MCF 10A (cell line): ENCODE data around the gene PPP2R3A. TPM values are rescaled to one million over a fixed set of nuclear protein-coding genes. Genes with fewer than 3 reads are reported as not detected.
"Not testable (repeated sequence)": the region's sequence is repeated elsewhere in the genome, so short reads cannot be mapped to it uniquely, and the experiment has no call there.

Source experiments
- BruUV-seq: library from RNA; stranded (reverse); fragments of 400-500 nt; replicated peaks from 2 replicates; lab custom pipeline; 2021; lab: Mats Ljungman, UMichigan
- CTCF ChIA-PET: fragments of 300-600 bp; sonication (Branson Sonifier 250); formaldehyde crosslinking; extraction: SDS; loops from one replicate; lab custom pipeline; 2021; ENCODE audit warnings: antibody characterized with exemption, inconsistent platforms; lab: Yijun Ruan, JAX
- POLR2A ChIA-PET: fragments of 300-600, 350-650 bp; sonication (Branson Sonifier 250); formaldehyde crosslinking; extraction: SDS; loops from one replicate; lab custom pipeline; 2020; ENCODE audit warnings: antibody characterized with exemption, inconsistent platforms; lab: Yijun Ruan, JAX
- DNase-seq: peaks from one replicate; pipeline ENCODE4 v3.0.0-alpha.2; 2018; ENCODE audit not compliant: unreplicated experiment
- H3K27ac Mint-ChIP-seq: one replicate; pipeline ENCODE4 v1.8.0; 2022; ENCODE audit warnings: mild to moderate bottlenecking, low read depth, mixed read lengths; ENCODE audit not compliant: unreplicated experiment
- H3K27me3 Mint-ChIP-seq: one replicate; pipeline ENCODE4 v1.8.0; 2022; ENCODE audit warnings: mixed read lengths; ENCODE audit not compliant: insufficient read depth, unreplicated experiment
- H3K36me3 Mint-ChIP-seq: one replicate; pipeline ENCODE4 v1.8.0; 2022; ENCODE audit warnings: mild to moderate bottlenecking, moderate library complexity, mixed read lengths; ENCODE audit not compliant: insufficient read depth, unreplicated experiment
- H3K4me1 Mint-ChIP-seq: one replicate; pipeline ENCODE4 v1.8.0; 2022; ENCODE audit warnings: mixed read lengths; ENCODE audit not compliant: insufficient read depth, unreplicated experiment
- H3K4me3 Mint-ChIP-seq: one replicate; pipeline ENCODE4 v1.8.0; 2022; ENCODE audit warnings: mild to moderate bottlenecking, moderate library complexity, mixed read lengths; ENCODE audit not compliant: unreplicated experiment
- H3K9me3 Mint-ChIP-seq: one replicate; pipeline ENCODE4 v1.8.0; 2022; ENCODE audit warnings: mixed read lengths; ENCODE audit not compliant: unreplicated experiment
- CTCF ChIP-seq: fragments of 200-600 bp; IDR thresholded peaks from one replicate; pipeline ENCODE4 v1.8.0; 2022; ENCODE audit warnings: antibody characterized with exemption, mild to moderate bottlenecking; ENCODE audit not compliant: unreplicated experiment
- intact Hi-C: fragments of 100-400 bp; cut with micrococcal nuclease; formaldehyde crosslinking; loops from 2 replicates; pipeline ENCODE4 v1.14.1; 2022
- total RNA-seq: library from RNA; stranded (reverse); gene quantifications from 2 replicates; pipeline ENCODE4 v1.2.3, GENCODE V29; 2022

The PPP2R3A gene
- total RNA-seq, 1 experiment from 2014 or later = 7.5 TPM

- peak overlapping the region; percentile 92 for H3K27ac Mint-ChIP-seq
Measured at GRCh38 chr3:135930255-135930654, 35.3 kb upstream of the PPP2R3A start.

GRCh38 chr3:135935171-135935570, 30.4 kb upstream of the PPP2R3A start:
- DNase-seq, H3K27ac Mint-ChIP-seq, H3K4me1 Mint-ChIP-seq, H3K4me3 Mint-ChIP-seq, H3K27me3 Mint-ChIP-seq, intact Hi-C loops, H3K36me3 Mint-ChIP-seq, BruUV-seq, CTCF ChIA-PET, POLR2A ChIA-PET: not testable (repeated sequence)
- H3K9me3 Mint-ChIP-seq = peaks cover 16% of the 10 kb centered on the region

More at GRCh38 chr3:135930255-135930654, 35.3 kb upstream of the PPP2R3A start:
- POLR2A ChIA-PET = interaction anchor here (1.0 to 1.6 kb wide), 3 partner anchors 8 to 40 kb away, joined by 4 to 8 read pairs (median 4); no protein-coding TSS in a partner anchor
- H3K27me3 Mint-ChIP-seq = no peaks in the 10 kb centered on the region
- peaks cover 7% of the 10 kb centered on the region for H3K9me3 Mint-ChIP-seq
- DNase-seq = no peak
- CTCF ChIA-PET = interaction anchor here (1.9 to 3.7 kb wide), 2 partner anchors 12 to 112 kb away, joined by 7 to 14 read pairs; no protein-coding TSS in a partner anchor
- H3K4me3 Mint-ChIP-seq = no peak overlapping the region
- H3K36me3 Mint-ChIP-seq = peaks cover 21% of the 10 kb centered on the region
- TF ChIP-seq CTCF = no peak
- intact Hi-C loops = no loop called here
- H3K4me1 Mint-ChIP-seq = peaks cover 36% of the 10 kb centered on the region
- no TSS peak for BruUV-seq

- BruUV-seq, H3K27ac Mint-ChIP-seq, H3K36me3 Mint-ChIP-seq, H3K4me1 Mint-ChIP-seq, DNase-seq, H3K4me3 Mint-ChIP-seq, H3K27me3 Mint-ChIP-seq, POLR2A ChIA-PET, intact Hi-C loops: not testable (repeated sequence)
- H3K9me3 Mint-ChIP-seq = peaks cover 20% of the 10 kb centered on the region
- CTCF ChIA-PET = interaction anchor here (1.4 kb wide), 1 partner anchor 10 kb away, joined by 6 read pairs; no protein-coding TSS in a partner anchor
Measured at GRCh38 chr3:135937766-135938165, 27.8 kb upstream of the PPP2R3A start.

- TF ChIP-seq CTCF = no peak
- H3K9me3 Mint-ChIP-seq = peaks cover 8% of the 10 kb centered on the region
- ChIA-PET POLR2A (interaction anchor here (0.6 to 1.0 kb wide), 2 partner anchors 21 to 39 kb away, joined by 3 read pairs; no protein-coding TSS in a partner anchor), CTCF (interaction anchor here (0.8 to 1.8 kb wide), 3 partner anchors 17 to 98 kb away, joined by 3 to 9 read pairs (median 5); no protein-coding TSS in a partner anchor)
- no peak overlapping the region for H3K4me3 Mint-ChIP-seq
- no peaks in the 10 kb centered on the region for H3K4me1 Mint-ChIP-seq
- no peaks in the 10 kb centered on the region for H3K27me3 Mint-ChIP-seq
- no peak for DNase-seq
- no TSS peak for BruUV-seq
- no peaks in the 10 kb centered on the region for H3K36me3 Mint-ChIP-seq
- no peak overlapping the region for H3K27ac Mint-ChIP-seq
- intact Hi-C loops = no loop called here
Measured at GRCh38 chr3:135944831-135945230, 20.7 kb upstream of the PPP2R3A start.

GRCh38 chr3:135950941-135951340, 14.6 kb upstream of the PPP2R3A start:
- H3K4me3 Mint-ChIP-seq = no peak overlapping the region
- DNase-seq = no peak
- POLR2A ChIA-PET = no interaction called here
- TF ChIP-seq CTCF = no peak
- H3K36me3 Mint-ChIP-seq = peaks cover 6% of the 10 kb centered on the region
- intact Hi-C loops = no loop called here
- no peak overlapping the region for H3K27ac Mint-ChIP-seq
- no TSS peak for BruUV-seq
- no peaks in the 10 kb centered on the region for H3K9me3 Mint-ChIP-seq
- no peaks in the 10 kb centered on the region for H3K4me1 Mint-ChIP-seq
- no peaks in the 10 kb centered on the region for H3K27me3 Mint-ChIP-seq
- CTCF ChIA-PET = interaction anchor here (0.6 kb wide), 1 partner anchor 407 kb away, joined by 4 read pairs; no protein-coding TSS in a partner anchor
